Heart left ventricle (tissue), 16 donors: Measurements from ENCODE around the gene TMX2. TPM values are rescaled to one million over a fixed set of nuclear protein-coding genes. Genes with fewer than 3 reads are reported as not detected.

Source experiments
- ATAC-seq, 4 donors: fragments of 200-7000 bp; cut with Tn5 transposase; one replicate each; pipeline ENCODE4 v1.9.1; 2020 to 2022; ENCODE audit warnings: moderate library complexity in 4 of 4, mild to moderate bottlenecking in 3 of 4, moderate number of reproducible peaks in 1 of 4
- DNase-seq, 5 donors: peaks; one replicate each; pipeline ENCODE4 v3.0.0-alpha.2; 2020
- H3K27ac ChIP-seq, 12 donors: fragments of 200-600 bp; sonication (generic) in 4 of 12; one replicate each; pipeline versions ENCODE4 v1.5.0 to v1.8.0; 2016 to 2022; ENCODE audit warnings: mild to moderate bottlenecking in 2 of 12
- H3K27me3 ChIP-seq, 9 donors: fragments of 200-600 bp; sonication (generic) in 2 of 9; one replicate each; pipeline versions ENCODE4 v1.5.1 to v1.8.0; 2016 to 2022; ENCODE audit warnings: mild to moderate bottlenecking in 3 of 9
- H3K36me3 ChIP-seq, 9 donors: fragments of 200-600 bp; sonication (generic) in 2 of 9; one replicate each; pipeline versions ENCODE4 v1.5.0 to v1.8.0; 2018 to 2022; ENCODE audit warnings: mild to moderate bottlenecking in 2 of 9
- H3K4me1 ChIP-seq, 12 donors: fragments of 200-600 bp; sonication (generic) in 4 of 12; one replicate each; pipeline versions ENCODE4 v1.5.0 to v1.8.0; 2016 to 2022; ENCODE audit warnings: mild to moderate bottlenecking in 3 of 12
- H3K4me3 ChIP-seq, 12 donors: fragments of 200-600 bp; sonication (generic) in 4 of 12; one replicate each; pipeline versions ENCODE4 v1.5.0 to v1.8.0; 2017 to 2022; ENCODE audit warnings: mild to moderate bottlenecking in 9 of 12, moderate library complexity in 4 of 12
- H3K9me3 ChIP-seq, 12 donors: fragments of 200-600 bp; sonication (generic) in 4 of 12; one replicate each; pipeline versions ENCODE4 v1.5.0 to v1.8.0; 2016 to 2022; ENCODE audit warnings: mild to moderate bottlenecking in 1 of 12
- POLR2A ChIP-seq, 2 donors: fragments of 450-650 bp; IDR thresholded peaks; one replicate each; pipeline ENCODE4 v1.6.1; 2017; ENCODE audit warnings: antibody characterized with exemption in 2 of 2, mild to moderate bottlenecking in 2 of 2, moderate library complexity in 2 of 2
- WGBS, 4 donors: extraction: QIAGEN DNeasy Blood & Tissue Kit in 2 of 4; methylation state at CpG; one replicate each; pipeline versions ENCODE4 v1.1.5 to v1.1.7; 2013 to 2018; 5-methylcytosine and 5-hydroxymethylcytosine counted together
- intact Hi-C, 10 donors: fragments of 100-400 bp; cut with DNase I; formaldehyde crosslinking; loops; one replicate each; pipeline versions ENCODE4 v1.11.1 to v1.14.2; 2022
- polyA plus RNA-seq, 2 donors: library from polyadenylated mRNA; stranded (reverse); fragments of 200-250 nt; gene quantifications; one replicate each; pipeline ENCODE4 v1.2.3, GENCODE V29; 2013
- total RNA-seq, 9 donors: library from RNA; depleted of rRNA in 2 of 9; stranded (reverse); fragments of >200 nt in 2 of 9; fragmentation: NEBNext Ultra II Directional in 3 of 9; extraction: Animal tissue kit (Norgen Biotek cat#: 25700) in 3 of 9; gene quantifications; one replicate each; pipeline versions ENCODE4 v1.1.0 to v1.2.4, GENCODE V29; 2016 to 2023
- TF ChIP-seq, protein P1 (sequence below), 12 donors: fragments of 200-600 bp; sonication (generic) in 4 of 12; IDR thresholded peaks; one replicate each; pipeline versions ENCODE4 v1.5.0 to v1.8.0; 2018 to 2022; ENCODE audit warnings: antibody characterized with exemption in 12 of 12, mild to moderate bottlenecking in 5 of 12
- donor health status: ischemic (EF 13 %, LVEDD 7.1; RV severe dilation, severe dysfunction).
- donor health status: healthy with polysubstance abuse.
- donor health status: DM: no; HTN: yes; CAD: no.
- donor health status: DM: no; HTN: no; CAD: no.
- donor health status: ischemic (EF 25% LVEDD 6.9; RV normal size, moderate dysfunction).
- donor health status: ischemic (EF 25% LVEDD 5.7; RV mildly dilated, moderate dysfunction).
- donor health status: healthy.
- donor health status: DM: yes; HTN: yes; CAD: no.
- donor health status: ischemic (EF 35%, LVEDD 5.7; RV mildly dilated, moderate dysfunction).
- donor health status: nonischemic (EF 11% LVEDD 7.7; RV severe dilation, severe dysfunction).
- donor health status: DM: yes; HTN: yes; CAD: no.
- donor health status: PGD.
- donor health status: ischemic (EF 29% LVEDD 5.4; RV normal size, mild dysfunction).
- donor health status: nonischemic (EF 23%, LVEDD 6.1; RV moderate dilation, normal function).

The TMX2 gene
- total and polyA plus RNA-seq, 11 donors, result 46.7 to 165 (median 65.8) TPM

DNA sequence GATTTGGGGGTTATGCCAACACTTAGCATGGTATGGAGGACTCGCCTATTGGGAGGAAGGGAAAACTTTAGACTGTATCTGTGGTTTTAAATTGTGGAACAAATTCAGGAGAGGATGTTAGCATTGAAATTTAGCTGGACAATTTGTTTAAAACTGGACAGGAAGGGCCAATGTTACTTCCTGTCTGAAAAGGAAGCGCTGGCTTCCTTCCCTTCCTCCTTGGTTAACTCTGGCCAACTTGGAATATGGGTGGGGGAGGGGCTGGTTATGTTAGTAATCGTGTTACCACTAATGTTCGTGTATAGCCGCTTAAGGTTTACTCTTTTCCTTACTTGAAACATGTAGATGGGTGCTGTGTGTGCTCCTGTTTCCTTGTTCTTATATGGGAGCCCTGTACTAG lies 63.1 kb downstream of the TMX2 start:
- Histone ChIP-seq H3K9me3 (no peaks in the 10 kb centered on the region), H3K36me3 (no peaks in the 10 kb centered on the region), H3K27ac (peak overlapping the region; percentile 29 to 97 (median 90)), H3K4me3 (peak overlapping the region in 9 of 12 donors; percentile 13 to 51 (median 23)), H3K27me3 (no peaks in the 10 kb centered on the region), H3K4me1 (peaks cover 15 to 100% (median 96%) of the 10 kb centered on the region in 12 donors)
- intact Hi-C loops, result loop anchor here in 1 of 10 donors (10.0 kb wide), 1 partner anchor 249 kb away; the partner anchor contains the start of gene OR9Q1
- 30 to 37% (median 33%) methylated on average over 5 of the region's 5 CpGs for WGBS, 4 donors
- TF ChIP-seq, protein P1, sequence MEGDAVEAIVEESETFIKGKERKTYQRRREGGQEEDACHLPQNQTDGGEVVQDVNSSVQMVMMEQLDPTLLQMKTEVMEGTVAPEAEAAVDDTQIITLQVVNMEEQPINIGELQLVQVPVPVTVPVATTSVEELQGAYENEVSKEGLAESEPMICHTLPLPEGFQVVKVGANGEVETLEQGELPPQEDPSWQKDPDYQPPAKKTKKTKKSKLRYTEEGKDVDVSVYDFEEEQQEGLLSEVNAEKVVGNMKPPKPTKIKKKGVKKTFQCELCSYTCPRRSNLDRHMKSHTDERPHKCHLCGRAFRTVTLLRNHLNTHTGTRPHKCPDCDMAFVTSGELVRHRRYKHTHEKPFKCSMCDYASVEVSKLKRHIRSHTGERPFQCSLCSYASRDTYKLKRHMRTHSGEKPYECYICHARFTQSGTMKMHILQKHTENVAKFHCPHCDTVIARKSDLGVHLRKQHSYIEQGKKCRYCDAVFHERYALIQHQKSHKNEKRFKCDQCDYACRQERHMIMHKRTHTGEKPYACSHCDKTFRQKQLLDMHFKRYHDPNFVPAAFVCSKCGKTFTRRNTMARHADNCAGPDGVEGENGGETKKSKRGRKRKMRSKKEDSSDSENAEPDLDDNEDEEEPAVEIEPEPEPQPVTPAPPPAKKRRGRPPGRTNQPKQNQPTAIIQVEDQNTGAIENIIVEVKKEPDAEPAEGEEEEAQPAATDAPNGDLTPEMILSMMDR (IDR thresholded peaks at IDR 0.05), result no peak
- no peak for TF ChIP-seq POLR2A (IDR thresholded peaks at IDR 0.05)
- peak in 1 of 4 donors; percentile 8 for ATAC-seq
- DNase-seq, result peak in 4 of 5 donors; percentile 48 to 61 (median 55)

DNA sequence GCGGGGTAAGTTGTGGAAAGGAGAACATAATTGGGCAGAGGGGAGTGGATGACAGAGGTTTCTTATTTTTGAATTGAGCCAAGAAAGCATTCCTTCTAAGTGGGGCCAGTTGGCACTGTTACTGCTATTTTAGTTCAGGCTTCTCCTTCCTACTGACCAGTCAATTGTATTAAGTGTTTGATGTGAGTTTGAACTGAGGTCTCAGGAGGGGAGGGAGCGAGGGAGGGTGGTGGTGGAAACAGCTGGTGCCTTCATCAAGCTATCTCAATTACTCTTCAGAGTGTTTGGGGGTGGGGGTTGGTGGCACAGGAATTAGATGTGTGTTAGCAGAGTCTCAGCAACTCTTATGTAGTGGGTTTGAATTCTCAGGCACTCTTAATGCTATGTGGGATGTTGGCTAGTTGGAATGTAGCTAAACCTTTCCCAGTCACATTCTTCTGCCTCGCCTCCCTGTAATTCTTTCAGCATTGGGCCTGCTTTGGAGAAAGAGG lies 63.7 kb downstream of the TMX2 start:
- peak in 4 of 5 donors; percentile 43 to 57 (median 55) for DNase-seq
- Histone ChIP-seq H3K27ac (peak overlapping the region; percentile 5 to 97 (median 90)), H3K4me1 (peaks cover 21 to 100% (median 96%) of the 10 kb centered on the region in 12 donors), H3K9me3 (no peaks in the 10 kb centered on the region), H3K27me3 (no peaks in the 10 kb centered on the region), H3K36me3 (no peaks in the 10 kb centered on the region), H3K4me3 (peak overlapping the region in 9 of 12 donors; percentile 13 to 51 (median 23))
- TF ChIP-seq, protein P1 (IDR thresholded peaks at IDR 0.05), result no peak
- TF ChIP-seq POLR2A (IDR thresholded peaks at IDR 0.05), result no peak
- ATAC-seq, result peak in 2 of 4 donors; percentile 2 to 24
- WGBS, 4 donors, result 20 to 36% (median 23%) methylated on average over 3 of the region's 3 CpGs
- intact Hi-C loops, result loop anchor here in 2 of 10 donors (2.0 to 10.0 kb wide), 2 partner anchors 13 to 249 kb away; partner anchors contain the start of gene OR9Q1 (in 1 of the 2)

DNA sequence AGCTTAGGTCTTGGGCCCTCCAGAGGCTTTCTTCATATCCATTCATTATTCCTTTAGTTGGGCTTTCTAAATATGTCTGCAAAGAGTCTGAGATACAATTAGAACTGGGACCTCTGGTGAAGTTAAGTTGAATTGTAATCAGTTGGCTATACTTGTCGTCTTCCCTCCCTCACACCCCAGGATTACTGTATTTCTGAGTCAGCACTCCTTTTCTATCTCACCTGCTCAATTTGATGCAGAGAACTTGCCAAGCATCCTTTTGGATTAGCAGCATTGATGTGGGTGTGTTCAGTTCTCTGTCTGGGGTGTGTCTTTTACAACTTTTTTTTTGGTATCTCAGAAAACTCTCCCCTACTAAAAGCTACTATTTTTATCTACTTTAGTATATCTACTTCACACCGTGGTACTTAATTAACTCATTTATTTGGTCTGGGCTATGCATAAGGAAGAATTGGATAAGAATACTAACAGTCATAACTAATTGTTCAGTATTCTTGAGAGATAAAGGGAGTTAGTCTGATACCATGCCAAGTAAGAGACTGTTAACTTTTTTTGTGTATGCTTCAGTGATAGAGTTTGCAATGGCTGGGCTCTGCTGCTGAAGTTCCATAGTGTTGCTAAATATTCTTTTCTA lies 64.3 kb downstream of the TMX2 start:
- H3K36me3 ChIP-seq, result no peaks in the 10 kb centered on the region
- intact Hi-C loops, result loop anchor here in 2 of 10 donors (2.0 to 10.0 kb wide), 2 partner anchors 14 to 248 kb away; partner anchors contain the start of gene OR9Q1 (in 1 of the 2)
- no peak for ATAC-seq
- 5 to 16% (median 9%) methylated on average over 2 of the region's 2 CpGs for WGBS, 4 donors
- no peak for DNase-seq
- no peaks in the 10 kb centered on the region for H3K27me3 ChIP-seq
- TF ChIP-seq POLR2A (IDR thresholded peaks at IDR 0.05), result no peak
- TF ChIP-seq, protein P1 (IDR thresholded peaks at IDR 0.05), result no peak
- H3K9me3 ChIP-seq, result no peaks in the 10 kb centered on the region
- H3K4me1 ChIP-seq, result peaks cover 27 to 100% (median 97%) of the 10 kb centered on the region in 12 donors
- peak overlapping the region; percentile 77 to 97 (median 91) for H3K27ac ChIP-seq
- H3K4me3 ChIP-seq, result peak overlapping the region in 9 of 12 donors; percentile 13 to 51 (median 23)

DNA sequence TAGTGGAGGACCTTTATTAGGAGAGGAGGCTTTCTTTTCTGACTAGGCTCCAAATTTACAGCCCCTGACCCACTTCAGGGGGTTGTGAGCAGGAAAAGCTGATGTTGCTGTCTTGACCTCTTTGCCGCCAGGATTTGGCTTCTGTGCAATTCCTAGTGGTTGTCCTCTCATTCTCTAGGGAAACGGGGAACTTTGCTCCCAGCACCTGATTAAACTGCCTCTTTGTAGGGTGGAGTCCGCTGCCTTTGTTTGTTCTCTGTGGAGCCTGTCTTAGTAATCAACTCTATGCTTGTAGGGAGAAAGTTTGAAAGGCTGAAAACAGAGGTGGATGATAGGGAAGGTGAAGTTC lies 65.5 kb downstream of the TMX2 start:
- TF ChIP-seq, protein P1 (IDR thresholded peaks at IDR 0.05), result no peak
- no peak for TF ChIP-seq POLR2A (IDR thresholded peaks at IDR 0.05)
- Histone ChIP-seq H3K4me1 (peaks cover 28 to 100% (median 97%) of the 10 kb centered on the region in 12 donors), H3K9me3 (no peaks in the 10 kb centered on the region), H3K4me3 (peak overlapping the region in 11 of 12 donors; percentile 7 to 51 (median 23)), H3K27me3 (no peaks in the 10 kb centered on the region), H3K36me3 (no peaks in the 10 kb centered on the region), H3K27ac (peak overlapping the region; percentile 77 to 97 (median 91))
- peak; percentile 9 to 45 (median 12) for ATAC-seq
- WGBS, 4 donors, result 2 to 15% (median 11%) methylated on average over 3 of the region's 3 CpGs
- intact Hi-C loops, result loop anchor here in 4 of 10 donors (2.0 to 10.0 kb wide), 3 partner anchors 15 to 247 kb away; partner anchors contain the start of gene OR9Q1 (in 1 of the 4)
- DNase-seq, result peak in 2 of 5 donors; percentile 35 to 50
